Measurements from ENCODE around the gene TMED6. TPM values are rescaled to one million over a fixed set of nuclear protein-coding genes. Genes with fewer than 3 reads are reported as not detected.

The TMED6 gene
- total RNA-seq, 1 experiment from 2014 or later = 0.72 TPM

DNA sequence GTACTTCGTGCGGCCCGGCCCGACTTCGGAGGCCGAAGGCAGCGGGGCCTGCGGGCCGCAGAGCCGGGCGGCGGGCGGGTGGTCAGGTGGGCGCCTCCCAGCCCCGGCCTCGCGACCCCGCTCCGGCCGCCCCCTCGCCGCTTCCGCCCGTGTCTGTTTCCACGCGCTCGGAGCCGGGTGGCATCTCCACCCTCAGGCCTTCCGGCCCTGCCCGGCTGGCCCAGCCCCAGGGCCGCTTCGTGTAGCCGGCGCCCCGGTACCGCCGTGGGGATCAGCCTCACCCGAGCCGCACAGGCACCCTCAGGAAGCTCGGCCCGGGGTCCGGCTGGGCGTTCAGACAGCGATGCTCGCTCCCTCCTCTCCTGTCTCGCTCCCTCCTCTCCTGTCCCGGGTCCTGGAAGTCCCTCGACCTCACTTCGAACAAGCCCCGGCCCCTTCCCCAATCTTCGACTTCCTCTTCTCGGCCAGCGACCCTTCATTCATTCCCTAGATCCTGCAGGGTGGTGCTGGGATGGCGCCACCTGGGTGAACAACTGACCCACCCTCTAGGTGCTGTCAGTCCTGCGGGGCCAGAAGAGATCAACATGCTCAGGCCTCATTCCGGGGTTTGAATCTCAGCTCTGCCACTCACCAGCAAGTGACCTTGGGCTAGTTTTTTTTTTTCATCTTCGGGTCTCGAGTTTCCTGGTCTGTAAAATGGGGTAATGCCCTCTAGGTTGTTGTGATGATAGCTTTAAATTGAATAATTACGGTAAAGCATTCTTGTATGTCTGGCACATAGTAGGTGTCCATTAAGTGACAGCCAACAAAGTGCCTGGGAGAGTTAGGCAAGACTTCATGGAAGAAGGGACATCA is 39.8 kb downstream of the TMED6 start (continued):
- TF ChIP-seq, protein P1, sequence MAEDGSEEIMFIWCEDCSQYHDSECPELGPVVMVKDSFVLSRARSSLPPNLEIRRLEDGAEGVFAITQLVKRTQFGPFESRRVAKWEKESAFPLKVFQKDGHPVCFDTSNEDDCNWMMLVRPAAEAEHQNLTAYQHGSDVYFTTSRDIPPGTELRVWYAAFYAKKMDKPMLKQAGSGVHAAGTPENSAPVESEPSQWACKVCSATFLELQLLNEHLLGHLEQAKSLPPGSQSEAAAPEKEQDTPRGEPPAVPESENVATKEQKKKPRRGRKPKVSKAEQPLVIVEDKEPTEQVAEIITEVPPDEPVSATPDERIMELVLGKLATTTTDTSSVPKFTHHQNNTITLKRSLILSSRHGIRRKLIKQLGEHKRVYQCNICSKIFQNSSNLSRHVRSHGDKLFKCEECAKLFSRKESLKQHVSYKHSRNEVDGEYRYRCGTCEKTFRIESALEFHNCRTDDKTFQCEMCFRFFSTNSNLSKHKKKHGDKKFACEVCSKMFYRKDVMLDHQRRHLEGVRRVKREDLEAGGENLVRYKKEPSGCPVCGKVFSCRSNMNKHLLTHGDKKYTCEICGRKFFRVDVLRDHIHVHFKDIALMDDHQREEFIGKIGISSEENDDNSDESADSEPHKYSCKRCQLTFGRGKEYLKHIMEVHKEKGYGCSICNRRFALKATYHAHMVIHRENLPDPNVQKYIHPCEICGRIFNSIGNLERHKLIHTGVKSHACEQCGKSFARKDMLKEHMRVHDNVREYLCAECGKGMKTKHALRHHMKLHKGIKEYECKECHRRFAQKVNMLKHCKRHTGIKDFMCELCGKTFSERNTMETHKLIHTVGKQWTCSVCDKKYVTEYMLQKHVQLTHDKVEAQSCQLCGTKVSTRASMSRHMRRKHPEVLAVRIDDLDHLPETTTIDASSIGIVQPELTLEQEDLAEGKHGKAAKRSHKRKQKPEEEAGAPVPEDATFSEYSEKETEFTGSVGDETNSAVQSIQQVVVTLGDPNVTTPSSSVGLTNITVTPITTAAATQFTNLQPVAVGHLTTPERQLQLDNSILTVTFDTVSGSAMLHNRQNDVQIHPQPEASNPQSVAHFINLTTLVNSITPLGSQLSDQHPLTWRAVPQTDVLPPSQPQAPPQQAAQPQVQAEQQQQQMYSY (CRISPR knock-in tag; IDR thresholded peaks at IDR 0.05) = no peak
- TF ChIP-seq FOXJ3 (CRISPR knock-in tag; IDR thresholded peaks at IDR 0.05; ENCODE audit: borderline replicate concordance) (no peak), NR1H2 (CRISPR knock-in tag; IDR thresholded peaks at IDR 0.05) (no peak), ZNF396 (CRISPR knock-in tag; IDR thresholded peaks at IDR 0.05; ENCODE audit: borderline replicate concordance) (no peak), ZNF121 (CRISPR knock-in tag; IDR thresholded peaks at IDR 0.05) (no peak), FOXP1 (CRISPR knock-in tag; IDR thresholded peaks at IDR 0.05; ENCODE audit: borderline replicate concordance) (peak; percentile 77; the same call in 1 of the 2 replicates), RELA (CRISPR knock-in tag; IDR thresholded peaks at IDR 0.05; ENCODE audit: borderline replicate concordance) (0 out of 2 replicates have a peak, but pooled peaks have one; percentile 49), SMAD3 (CRISPR knock-in tag; IDR thresholded peaks at IDR 0.05; ENCODE audit: borderline replicate concordance) (no peak), SMAD4 (CRISPR knock-in tag; IDR thresholded peaks at IDR 0.05) (no peak), ZNF263 (CRISPR knock-in tag; IDR thresholded peaks at IDR 0.05; ENCODE audit: low read depth) (0 out of 2 replicates have a peak, but pooled peaks have one; percentile 8), CREM (CRISPR knock-in tag; IDR thresholded peaks at IDR 0.05) (0 out of 2 replicates have a peak, but pooled peaks have one; percentile 10), ZNF423 (CRISPR knock-in tag; IDR thresholded peaks at IDR 0.05) (no peak)
- TF ChIP-seq, protein P2, sequence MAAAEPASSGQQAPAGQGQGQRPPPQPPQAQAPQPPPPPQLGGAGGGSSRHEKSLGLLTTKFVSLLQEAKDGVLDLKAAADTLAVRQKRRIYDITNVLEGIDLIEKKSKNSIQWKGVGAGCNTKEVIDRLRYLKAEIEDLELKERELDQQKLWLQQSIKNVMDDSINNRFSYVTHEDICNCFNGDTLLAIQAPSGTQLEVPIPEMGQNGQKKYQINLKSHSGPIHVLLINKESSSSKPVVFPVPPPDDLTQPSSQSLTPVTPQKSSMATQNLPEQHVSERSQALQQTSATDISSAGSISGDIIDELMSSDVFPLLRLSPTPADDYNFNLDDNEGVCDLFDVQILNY (CRISPR knock-in tag; IDR thresholded peaks at IDR 0.05) = peak; percentile 28; the same call in 1 of the 2 replicates
- TF ChIP-seq, protein P3, sequence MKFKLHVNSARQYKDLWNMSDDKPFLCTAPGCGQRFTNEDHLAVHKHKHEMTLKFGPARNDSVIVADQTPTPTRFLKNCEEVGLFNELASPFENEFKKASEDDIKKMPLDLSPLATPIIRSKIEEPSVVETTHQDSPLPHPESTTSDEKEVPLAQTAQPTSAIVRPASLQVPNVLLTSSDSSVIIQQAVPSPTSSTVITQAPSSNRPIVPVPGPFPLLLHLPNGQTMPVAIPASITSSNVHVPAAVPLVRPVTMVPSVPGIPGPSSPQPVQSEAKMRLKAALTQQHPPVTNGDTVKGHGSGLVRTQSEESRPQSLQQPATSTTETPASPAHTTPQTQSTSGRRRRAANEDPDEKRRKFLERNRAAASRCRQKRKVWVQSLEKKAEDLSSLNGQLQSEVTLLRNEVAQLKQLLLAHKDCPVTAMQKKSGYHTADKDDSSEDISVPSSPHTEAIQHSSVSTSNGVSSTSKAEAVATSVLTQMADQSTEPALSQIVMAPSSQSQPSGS (CRISPR knock-in tag; IDR thresholded peaks at IDR 0.05; ENCODE audit: borderline replicate concordance, low read depth) = no peak
- TF ChIP-seq, protein P4, sequence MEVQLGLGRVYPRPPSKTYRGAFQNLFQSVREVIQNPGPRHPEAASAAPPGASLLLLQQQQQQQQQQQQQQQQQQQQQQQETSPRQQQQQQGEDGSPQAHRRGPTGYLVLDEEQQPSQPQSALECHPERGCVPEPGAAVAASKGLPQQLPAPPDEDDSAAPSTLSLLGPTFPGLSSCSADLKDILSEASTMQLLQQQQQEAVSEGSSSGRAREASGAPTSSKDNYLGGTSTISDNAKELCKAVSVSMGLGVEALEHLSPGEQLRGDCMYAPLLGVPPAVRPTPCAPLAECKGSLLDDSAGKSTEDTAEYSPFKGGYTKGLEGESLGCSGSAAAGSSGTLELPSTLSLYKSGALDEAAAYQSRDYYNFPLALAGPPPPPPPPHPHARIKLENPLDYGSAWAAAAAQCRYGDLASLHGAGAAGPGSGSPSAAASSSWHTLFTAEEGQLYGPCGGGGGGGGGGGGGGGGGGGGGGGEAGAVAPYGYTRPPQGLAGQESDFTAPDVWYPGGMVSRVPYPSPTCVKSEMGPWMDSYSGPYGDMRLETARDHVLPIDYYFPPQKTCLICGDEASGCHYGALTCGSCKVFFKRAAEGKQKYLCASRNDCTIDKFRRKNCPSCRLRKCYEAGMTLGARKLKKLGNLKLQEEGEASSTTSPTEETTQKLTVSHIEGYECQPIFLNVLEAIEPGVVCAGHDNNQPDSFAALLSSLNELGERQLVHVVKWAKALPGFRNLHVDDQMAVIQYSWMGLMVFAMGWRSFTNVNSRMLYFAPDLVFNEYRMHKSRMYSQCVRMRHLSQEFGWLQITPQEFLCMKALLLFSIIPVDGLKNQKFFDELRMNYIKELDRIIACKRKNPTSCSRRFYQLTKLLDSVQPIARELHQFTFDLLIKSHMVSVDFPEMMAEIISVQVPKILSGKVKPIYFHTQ (CRISPR knock-in tag; IDR thresholded peaks at IDR 0.05) = no peak
- TF ChIP-seq, protein P5, sequence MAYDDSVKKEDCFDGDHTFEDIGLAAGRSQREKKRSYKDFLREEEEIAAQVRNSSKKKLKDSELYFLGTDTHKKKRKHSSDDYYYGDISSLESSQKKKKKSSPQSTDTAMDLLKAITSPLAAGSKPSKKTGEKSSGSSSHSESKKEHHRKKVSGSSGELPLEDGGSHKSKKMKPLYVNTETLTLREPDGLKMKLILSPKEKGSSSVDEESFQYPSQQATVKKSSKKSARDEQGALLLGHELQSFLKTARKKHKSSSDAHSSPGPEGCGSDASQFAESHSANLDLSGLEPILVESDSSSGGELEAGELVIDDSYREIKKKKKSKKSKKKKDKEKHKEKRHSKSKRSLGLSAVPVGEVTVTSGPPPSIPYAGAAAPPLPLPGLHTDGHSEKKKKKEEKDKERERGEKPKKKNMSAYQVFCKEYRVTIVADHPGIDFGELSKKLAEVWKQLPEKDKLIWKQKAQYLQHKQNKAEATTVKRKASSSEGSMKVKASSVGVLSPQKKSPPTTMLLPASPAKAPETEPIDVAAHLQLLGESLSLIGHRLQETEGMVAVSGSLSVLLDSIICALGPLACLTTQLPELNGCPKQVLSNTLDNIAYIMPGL (CRISPR knock-in tag; IDR thresholded peaks at IDR 0.05) = peak; percentile 76; the same call in 1 of the 2 replicates
- TF ChIP-seq, protein P6, sequence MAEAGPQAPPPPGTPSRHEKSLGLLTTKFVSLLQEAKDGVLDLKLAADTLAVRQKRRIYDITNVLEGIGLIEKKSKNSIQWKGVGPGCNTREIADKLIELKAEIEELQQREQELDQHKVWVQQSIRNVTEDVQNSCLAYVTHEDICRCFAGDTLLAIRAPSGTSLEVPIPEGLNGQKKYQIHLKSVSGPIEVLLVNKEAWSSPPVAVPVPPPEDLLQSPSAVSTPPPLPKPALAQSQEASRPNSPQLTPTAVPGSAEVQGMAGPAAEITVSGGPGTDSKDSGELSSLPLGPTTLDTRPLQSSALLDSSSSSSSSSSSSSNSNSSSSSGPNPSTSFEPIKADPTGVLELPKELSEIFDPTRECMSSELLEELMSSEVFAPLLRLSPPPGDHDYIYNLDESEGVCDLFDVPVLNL (CRISPR knock-in tag; IDR thresholded peaks at IDR 0.05; ENCODE audit: borderline replicate concordance, low read depth) = no peak
- TF ChIP-seq, protein P7, sequence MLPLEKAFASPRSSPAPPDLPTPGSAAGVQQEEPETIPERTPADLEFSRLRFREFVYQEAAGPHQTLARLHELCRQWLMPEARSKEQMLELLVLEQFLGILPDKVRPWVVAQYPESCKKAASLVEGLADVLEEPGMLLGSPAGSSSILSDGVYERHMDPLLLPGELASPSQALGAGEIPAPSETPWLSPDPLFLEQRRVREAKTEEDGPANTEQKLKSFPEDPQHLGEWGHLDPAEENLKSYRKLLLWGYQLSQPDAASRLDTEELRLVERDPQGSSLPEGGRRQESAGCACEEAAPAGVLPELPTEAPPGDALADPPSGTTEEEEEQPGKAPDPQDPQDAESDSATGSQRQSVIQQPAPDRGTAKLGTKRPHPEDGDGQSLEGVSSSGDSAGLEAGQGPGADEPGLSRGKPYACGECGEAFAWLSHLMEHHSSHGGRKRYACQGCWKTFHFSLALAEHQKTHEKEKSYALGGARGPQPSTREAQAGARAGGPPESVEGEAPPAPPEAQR (CRISPR knock-in tag; IDR thresholded peaks at IDR 0.05) = no peak
- TF ChIP-seq, protein P8, sequence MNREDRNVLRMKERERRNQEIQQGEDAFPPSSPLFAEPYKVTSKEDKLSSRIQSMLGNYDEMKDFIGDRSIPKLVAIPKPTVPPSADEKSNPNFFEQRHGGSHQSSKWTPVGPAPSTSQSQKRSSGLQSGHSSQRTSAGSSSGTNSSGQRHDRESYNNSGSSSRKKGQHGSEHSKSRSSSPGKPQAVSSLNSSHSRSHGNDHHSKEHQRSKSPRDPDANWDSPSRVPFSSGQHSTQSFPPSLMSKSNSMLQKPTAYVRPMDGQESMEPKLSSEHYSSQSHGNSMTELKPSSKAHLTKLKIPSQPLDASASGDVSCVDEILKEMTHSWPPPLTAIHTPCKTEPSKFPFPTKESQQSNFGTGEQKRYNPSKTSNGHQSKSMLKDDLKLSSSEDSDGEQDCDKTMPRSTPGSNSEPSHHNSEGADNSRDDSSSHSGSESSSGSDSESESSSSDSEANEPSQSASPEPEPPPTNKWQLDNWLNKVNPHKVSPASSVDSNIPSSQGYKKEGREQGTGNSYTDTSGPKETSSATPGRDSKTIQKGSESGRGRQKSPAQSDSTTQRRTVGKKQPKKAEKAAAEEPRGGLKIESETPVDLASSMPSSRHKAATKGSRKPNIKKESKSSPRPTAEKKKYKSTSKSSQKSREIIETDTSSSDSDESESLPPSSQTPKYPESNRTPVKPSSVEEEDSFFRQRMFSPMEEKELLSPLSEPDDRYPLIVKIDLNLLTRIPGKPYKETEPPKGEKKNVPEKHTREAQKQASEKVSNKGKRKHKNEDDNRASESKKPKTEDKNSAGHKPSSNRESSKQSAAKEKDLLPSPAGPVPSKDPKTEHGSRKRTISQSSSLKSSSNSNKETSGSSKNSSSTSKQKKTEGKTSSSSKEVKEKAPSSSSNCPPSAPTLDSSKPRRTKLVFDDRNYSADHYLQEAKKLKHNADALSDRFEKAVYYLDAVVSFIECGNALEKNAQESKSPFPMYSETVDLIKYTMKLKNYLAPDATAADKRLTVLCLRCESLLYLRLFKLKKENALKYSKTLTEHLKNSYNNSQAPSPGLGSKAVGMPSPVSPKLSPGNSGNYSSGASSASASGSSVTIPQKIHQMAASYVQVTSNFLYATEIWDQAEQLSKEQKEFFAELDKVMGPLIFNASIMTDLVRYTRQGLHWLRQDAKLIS (CRISPR knock-in tag; IDR thresholded peaks at IDR 0.05; ENCODE audit: borderline replicate concordance) = no peak

Measured in WTC11 (cell line).